Mucosa of descending colon (tissue), 3 donors: ENCODE results near the gene ALX3. TPM values are rescaled to one million over a fixed set of nuclear protein-coding genes. Genes with fewer than 3 reads are reported as not detected.

ENCODE experiments used
- ATAC-seq: fragments of 200-7000 bp; cut with Tn5 transposase; one replicate; pipeline ENCODE4 v1.9.1; 2020; ENCODE audit warnings: mild to moderate bottlenecking, moderate library complexity
- DNase-seq, 3 donors: peaks; one replicate each; pipeline ENCODE4 v3.0.0-alpha.2; 2020
- H3K36me3 ChIP-seq: fragments of 200-600 bp; one replicate; pipeline ENCODE4 v1.8.0; 2021; ENCODE audit warnings: low read depth, mild to moderate bottlenecking
- H3K4me1 ChIP-seq: fragments of 200-600 bp; one replicate; pipeline ENCODE4 v1.8.0; 2021; ENCODE audit warnings: low read depth, mild to moderate bottlenecking
- H3K4me3 ChIP-seq: fragments of 200-600 bp; one replicate; pipeline ENCODE4 v1.8.0; 2021; ENCODE audit warnings: mild to moderate bottlenecking
- H3K9me3 ChIP-seq: fragments of 200-600 bp; one replicate; pipeline ENCODE4 v1.8.0; 2021; ENCODE audit warnings: mild to moderate bottlenecking
- CTCF ChIP-seq: fragments of 200-600 bp; IDR thresholded peaks from one replicate; pipeline ENCODE4 v1.8.0; 2022; ENCODE audit warnings: antibody characterized with exemption, mild to moderate bottlenecking
- intact Hi-C, 2 donors: fragments of 100-400 bp; cut with DNase I in 1 of 2; cut with micrococcal nuclease in 1 of 2; formaldehyde crosslinking; loops; one replicate each; pipeline versions ENCODE4 v1.11.0 to v1.11.1; 2022; cut with DNase I, micrococcal nuclease
- total RNA-seq, 3 donors: library from RNA; stranded (reverse); fragmentation: NEBNext Ultra II Directional in 2 of 3; extraction: Animal tissue kit (Norgen Biotek cat#: 25700) in 2 of 3; gene quantifications; one replicate each; pipeline versions ENCODE4 v1.2.1 to v1.2.4, GENCODE V29; 2021 to 2023
- donor health status: DM: no; HTN: no; CAD: no; lungs with moderate emphysema.
- donor health status: DM: no; HTN: no; CAD: no.
- donor health status: DM: no; HTN: yes; CAD: no.

ALX3 gene
- total RNA-seq, 3 donors from 2014 or later = not detected

GRCh38 chr1:110021285-110021684, 49.2 kb downstream of the ALX3 start:
- ATAC-seq = no peak
- H3K36me3 ChIP-seq = peaks cover 15% of the 10 kb centered on the region
- DNase-seq = no peak

GRCh38 chr1:110019770-110020169, 50.7 kb downstream of the ALX3 start:
- peak; percentile 19 for ATAC-seq
- Histone ChIP-seq H3K4me3 (no peak overlapping the region), H3K4me1 (no peaks in the 10 kb centered on the region), H3K9me3 (no peaks in the 10 kb centered on the region), H3K36me3 (peaks cover 21% of the 10 kb centered on the region)
- intact Hi-C loops = no loop called here
- no peak for TF ChIP-seq CTCF
- no peak for DNase-seq

More at GRCh38 chr1:110021285-110021684, 49.2 kb downstream of the ALX3 start:
- no peak for TF ChIP-seq CTCF
- intact Hi-C loops = no loop called here
- no peak overlapping the region for H3K4me3 ChIP-seq
- H3K9me3 ChIP-seq = no peaks in the 10 kb centered on the region
- H3K4me1 ChIP-seq = no peaks in the 10 kb centered on the region

DNA sequence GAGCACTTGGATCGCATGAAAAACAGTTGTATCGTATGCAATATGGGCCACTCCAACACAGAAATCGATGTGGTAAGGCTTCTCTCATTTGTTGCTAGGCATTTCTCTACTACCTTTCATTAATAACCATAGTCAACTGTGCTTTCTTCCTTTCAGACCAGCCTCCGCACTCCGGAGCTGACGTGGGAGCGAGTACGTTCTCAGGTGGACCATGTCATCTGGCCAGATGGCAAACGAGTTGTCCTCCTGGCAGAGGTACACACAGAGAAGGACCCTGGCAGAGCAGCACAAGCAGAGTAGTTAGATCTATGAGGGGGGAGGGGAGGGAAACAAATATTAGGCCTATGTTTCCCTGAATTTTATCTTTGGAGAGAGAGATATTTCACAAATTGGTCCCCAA, 52.1 kb downstream of the ALX3 start:
- intact Hi-C loops = no loop called here
- H3K4me1 ChIP-seq = no peaks in the 10 kb centered on the region
- H3K36me3 ChIP-seq = peaks cover 21% of the 10 kb centered on the region
- TF ChIP-seq CTCF = no peak
- DNase-seq (no peak), ATAC-seq (no peak)
- H3K9me3 ChIP-seq = no peaks in the 10 kb centered on the region
- no peak overlapping the region for H3K4me3 ChIP-seq

GRCh38 chr1:110017792-110018191, 52.7 kb downstream of the ALX3 start:
- H3K9me3 ChIP-seq = no peaks in the 10 kb centered on the region
- no peak for TF ChIP-seq CTCF
- ATAC-seq (no peak), DNase-seq (no peak)
- no peak overlapping the region for H3K4me3 ChIP-seq
- intact Hi-C loops = no loop called here
- H3K4me1 ChIP-seq = no peaks in the 10 kb centered on the region
- peaks cover 21% of the 10 kb centered on the region for H3K36me3 ChIP-seq

- TF ChIP-seq CTCF = no peak
- intact Hi-C loops = no loop called here
- Histone ChIP-seq H3K4me3 (no peak overlapping the region), H3K36me3 (peaks cover 12% of the 10 kb centered on the region), H3K4me1 (no peaks in the 10 kb centered on the region), H3K9me3 (no peaks in the 10 kb centered on the region)
- DNase-seq = no peak
- ATAC-seq = peak; percentile 47
These were observed 58.2 kb downstream of the ALX3 start for GRCh38 chr1:110012100-110012780.
